ENCODE measurements around the gene GLIPR1.
A peak's percentile ranks its signal among the peaks of the same experiment; 100 is the strongest.
"Not testable (repeated sequence)": the region's sequence is repeated elsewhere in the genome, so short reads cannot be mapped to it uniquely, and the experiment has no call there.

Gene GLIPR1

GRCh38 chr12:75508159-75508558 is 27.6 kb downstream of the GLIPR1 start:
- peaks cover 14 to 18% of the 10 kb centered on the region in 2 experiments for H3K4me1 ChIP-seq (ENCODE audit: control insufficient read depth in 1 of 2, insufficient read depth in 1 of 2, low read depth in 1 of 2, low read length in 1 of 2)
- H3K36me3 ChIP-seq, result peaks cover 54% of the 10 kb centered on the region
- no peak overlapping the region for H3K4me3 ChIP-seq (ENCODE audit: low read depth in 1 of 2, low read length in 1 of 2)
- no peak overlapping the region for H3K27ac ChIP-seq
- TF ChIP-seq CTCF (IDR thresholded peaks at IDR 0.05), result no peak
- H3K9me3 ChIP-seq, result no peaks in the 10 kb centered on the region
- H3K27me3 ChIP-seq, result peaks cover 4% of the 10 kb centered on the region

GRCh38 chr12:75509621-75510020 is 29.1 kb downstream of the GLIPR1 start:
- H3K4me1 ChIP-seq (ENCODE audit: control insufficient read depth in 1 of 2, insufficient read depth in 1 of 2, low read depth in 1 of 2, low read length in 1 of 2), result peaks cover 14 to 18% of the 10 kb centered on the region in 2 experiments
- peaks cover 39% of the 10 kb centered on the region for H3K36me3 ChIP-seq
- no peaks in the 10 kb centered on the region for H3K9me3 ChIP-seq
- TF ChIP-seq CTCF (IDR thresholded peaks at IDR 0.05), result no peak
- H3K4me3 ChIP-seq (ENCODE audit: low read depth in 1 of 2, low read length in 1 of 2), result no peak overlapping the region
- peaks cover 4% of the 10 kb centered on the region for H3K27me3 ChIP-seq
- H3K27ac ChIP-seq, result no peak overlapping the region

GRCh38 chr12:75511116-75512048 is 30.8 kb downstream of the GLIPR1 start, which contains the start of gene KRR1:
KRR1 (minus strand) TSS chr12:75511609; CDS start chr12:75511597, 12 bp downstream.
- H3K9me3 ChIP-seq, result no peaks in the 10 kb centered on the region
- peaks cover 14 to 18% of the 10 kb centered on the region in 2 experiments for H3K4me1 ChIP-seq (ENCODE audit: control insufficient read depth in 1 of 2, insufficient read depth in 1 of 2, low read depth in 1 of 2, low read length in 1 of 2)
- peak within 1 kb of the TSS; percentile 66 to 77 for H3K4me3 ChIP-seq (ENCODE audit: low read depth in 1 of 2, low read length in 1 of 2)
- TF ChIP-seq CTCF (IDR thresholded peaks at IDR 0.05), result peak; percentile 23
- peaks cover 23% of the 10 kb centered on the region for H3K36me3 ChIP-seq
- H3K27ac ChIP-seq, result peak within 1 kb of the TSS; percentile 70
- peaks cover 6% of the 10 kb centered on the region for H3K27me3 ChIP-seq

GRCh38 chr12:75521224-75521623 is 40.7 kb downstream of the GLIPR1 start:
- not testable (repeated sequence) for H3K36me3 ChIP-seq; H3K27me3 ChIP-seq; H3K4me1 ChIP-seq (ENCODE audit: control insufficient read depth in 1 of 2, insufficient read depth in 1 of 2, low read depth in 1 of 2, low read length in 1 of 2); H3K4me3 ChIP-seq (ENCODE audit: low read depth in 1 of 2, low read length in 1 of 2); H3K27ac ChIP-seq; H3K9me3 ChIP-seq

- H3K4me1 ChIP-seq (ENCODE audit: control insufficient read depth in 1 of 2, insufficient read depth in 1 of 2, low read depth in 1 of 2, low read length in 1 of 2); H3K27ac ChIP-seq; H3K27me3 ChIP-seq; H3K9me3 ChIP-seq; H3K4me3 ChIP-seq (ENCODE audit: low read depth in 1 of 2, low read length in 1 of 2); H3K36me3 ChIP-seq: not testable (repeated sequence)
Measured at GRCh38 chr12:75522124-75522523, 41.6 kb downstream of the GLIPR1 start.

- TF ChIP-seq CTCF (IDR thresholded peaks at IDR 0.05), result no peak
- Histone ChIP-seq H3K36me3 (no peaks in the 10 kb centered on the region), H3K27ac (no peak overlapping the region), H3K4me3 (ENCODE audit: low read depth in 1 of 2, low read length in 1 of 2) (no peak overlapping the region), H3K27me3 (no peaks in the 10 kb centered on the region), H3K9me3 (no peaks in the 10 kb centered on the region), H3K4me1 (ENCODE audit: control insufficient read depth in 1 of 2, insufficient read depth in 1 of 2, low read depth in 1 of 2, low read length in 1 of 2) (no peaks in the 10 kb centered on the region)
Measured at GRCh38 chr12:75525263-75525662, 44.7 kb downstream of the GLIPR1 start.

All from neutrophil (primary cell).